Panc1 (cell line): ENCODE data around the gene STOML2. TPM values are rescaled to one million over a fixed set of nuclear protein-coding genes. Genes with fewer than 3 reads are reported as not detected.

Source experiments
- ATAC-seq: fragments of 200-7000 bp; cut with Tn5 transposase; 2 replicates; pipeline ENCODE4 v1.9.1; 2020; ENCODE audit warnings: mild to moderate bottlenecking, moderate library complexity
- BruUV-seq: library from RNA; stranded (reverse); fragments of 400-500 nt; replicated peaks from 2 replicates; lab custom pipeline; 2021; lab: Mats Ljungman, UMichigan
- CTCF ChIA-PET: fragments of 300-600 bp; sonication (Branson Sonifier 250); formaldehyde crosslinking; loops from one replicate; lab custom pipeline; 2022; ENCODE audit warnings: antibody characterized with exemption; lab: Charles Lee
- POLR2A ChIA-PET: fragments of 300-600 bp; sonication (Branson Sonifier 250); formaldehyde crosslinking; loops from one replicate; lab custom pipeline; 2022; ENCODE audit warnings: antibody characterized with exemption; lab: Charles Lee
- DNase-seq: peaks from one replicate; pipeline ENCODE4 v3.0.0-alpha.2; 2010; ENCODE audit warnings: low read depth, low spot score
- H3K27ac ChIP-seq: 2 replicates; pipeline ENCODE4 v1.5.1; 2011; ENCODE audit warnings: mild to moderate bottlenecking, low read length, inconsistent platforms
- H3K27me3 ChIP-seq: fragments of 200-500 bp; sonication (Bioruptor generic); 2 replicates; pipeline ENCODE4 v1.6.0; 2014; ENCODE audit warnings: low read length, inconsistent platforms; ENCODE audit not compliant: control insufficient read depth, insufficient read depth
- H3K36me3 ChIP-seq: fragments of 200-500 bp; sonication (Bioruptor generic); 2 replicates; pipeline ENCODE4 v1.5.1; 2014; ENCODE audit warnings: inconsistent platforms, mild to moderate bottlenecking, low read length, moderate library complexity; ENCODE audit not compliant: control insufficient read depth, insufficient read depth
- H3K4me1 ChIP-seq: 2 replicates; pipeline ENCODE4 v1.5.1; 2011; ENCODE audit warnings: inconsistent platforms, mild to moderate bottlenecking, low read length, moderate library complexity; ENCODE audit not compliant: control insufficient read depth, insufficient read depth
- H3K4me3 ChIP-seq, 2 experiments: 2 replicates each; pipeline ENCODE4 v1.5.1; 2011 to 2012; ENCODE audit warnings: low read depth in 2 of 2, low read length in 2 of 2, mild to moderate bottlenecking in 2 of 2, inconsistent platforms in 1 of 2, moderate library complexity in 1 of 2
- H3K9me3 ChIP-seq: fragments of 200-500 bp; sonication (Bioruptor generic); 2 replicates; pipeline ENCODE4 v1.5.1; 2014; ENCODE audit warnings: low read depth, mild to moderate bottlenecking, inconsistent platforms, low read length, moderate library complexity; ENCODE audit not compliant: control insufficient read depth, insufficient read depth
- CTCF ChIP-seq: fragments of 450-650 bp; IDR thresholded peaks from 2 replicates; pipeline ENCODE4 v1.5.1; 2017; ENCODE audit warnings: mild to moderate bottlenecking
- POLR2AphosphoS5 ChIP-seq: IDR thresholded peaks from 2 replicates; pipeline ENCODE4 v1.6.1; 2012; ENCODE audit warnings: mild to moderate bottlenecking, low read depth, low read length, moderate library complexity
- REST ChIP-seq, 2 experiments: IDR thresholded peaks; 2 replicates each; pipeline ENCODE4 v1.6.1; 2011 to 2012; ENCODE audit warnings: low read depth in 2 of 2, control low read depth in 1 of 2, low read length in 1 of 2, mild to moderate bottlenecking in 1 of 2, moderate library complexity in 1 of 2; ENCODE audit not compliant: insufficient read depth in 1 of 2
- SIN3A ChIP-seq: IDR thresholded peaks from 2 replicates; pipeline ENCODE4 v1.6.1; 2012; ENCODE audit warnings: low read depth, mild to moderate bottlenecking, low read length, moderate library complexity, borderline replicate concordance; ENCODE audit not compliant: insufficient read depth
- TCF7L2 ChIP-seq: IDR thresholded peaks from 2 replicates; pipeline ENCODE4 v1.6.1; 2011; ENCODE audit warnings: mild to moderate bottlenecking, low read depth, low read length, inconsistent platforms
- in situ Hi-C: cut with HindIII; loops from 2 replicates; pipeline ENCODE4 v1.10.0; 2016; ENCODE audit warnings: low sequenced_read_pairs, low pct_unique_long_range_greater_than_20kb
- intact Hi-C: fragments of 100-400 bp; cut with micrococcal nuclease; formaldehyde crosslinking; loops from one replicate; pipeline ENCODE4 v1.10.0; 2022; ENCODE audit not compliant: unreplicated experiment
- total RNA-seq: library from RNA; stranded (reverse); gene quantifications from one replicate; pipeline ENCODE4 v1.2.1, GENCODE V29; 2021; ENCODE audit not compliant: unreplicated experiment

STOML2 gene
- total RNA-seq, 1 experiment from 2014 or later, result 264 TPM

- CTCF ChIA-PET, result no interaction called here
- Histone ChIP-seq H3K27ac (no peak overlapping the region), H3K36me3 (no peaks in the 10 kb centered on the region), H3K4me1 (no peaks in the 10 kb centered on the region), H3K27me3 (no peaks in the 10 kb centered on the region), H3K9me3 (no peaks in the 10 kb centered on the region), H3K4me3 (no peak overlapping the region)
- BruUV-seq, result no TSS peak
- POLR2A ChIA-PET, result no interaction called here
- intact Hi-C loops (no loop called here), in situ Hi-C loops (no loop called here)
- no peak for TF ChIP-seq POLR2AphosphoS5
- ATAC-seq, result no peak
- DNase-seq, result no peak
Observed at GRCh38 chr9:35085078-35085477, 17.9 kb downstream of the STOML2 start.

- in situ Hi-C loops, result no loop called here
- DNase-seq (peak; percentile 73), ATAC-seq (peak; percentile 96)
- Histone ChIP-seq H3K9me3 (no peaks in the 10 kb centered on the region), H3K4me3 (peak within 1 kb of the TSS; percentile 86 to 87), H3K4me1 (peaks cover 7% of the 10 kb centered on the region), H3K27ac (peak within 1 kb of the TSS; percentile 90), H3K27me3 (no peaks in the 10 kb centered on the region), H3K36me3 (no peaks in the 10 kb centered on the region)
- intact Hi-C loops, result no loop called here
- CTCF ChIA-PET, result interaction anchor here (0.6 to 1.5 kb wide), 7 partner anchors 17 to 508 kb away, joined by 3 to 9 read pairs (median 4); no protein-coding TSS in a partner anchor
- POLR2A ChIA-PET, result interaction anchor here (0.5 to 1.6 kb wide), 8 partner anchors 8 to 653 kb away, joined by 3 to 11 read pairs (median 5); partner anchors contain the start of gene STOML2
- no TSS peak for BruUV-seq
- TF ChIP-seq POLR2AphosphoS5, result peak; percentile 60
- no peak for TF ChIP-seq CTCF
- peak; percentile 85 for TF ChIP-seq SIN3A
Observed at GRCh38 chr9:35079426-35080341, 23.2 kb downstream of the STOML2 start, which contains the start of gene FANCG. Gene FANCG (minus strand): TSS chr9:35079942. CDS start chr9:35079524, 418 bp downstream.

GRCh38 chr9:35079041-35079425 is 23.9 kb downstream of the STOML2 start:
- H3K4me1 ChIP-seq, result peaks cover 7% of the 10 kb centered on the region
- in situ Hi-C loops, result no loop called here
- no peaks in the 10 kb centered on the region for H3K9me3 ChIP-seq
- CTCF ChIA-PET, result interaction anchor here (1.1 to 1.5 kb wide), 2 partner anchors 18 to 28 kb away, joined by 4 read pairs; no protein-coding TSS in a partner anchor
- H3K27me3 ChIP-seq, result no peaks in the 10 kb centered on the region
- no peaks in the 10 kb centered on the region for H3K36me3 ChIP-seq
- POLR2A ChIA-PET, result interaction anchor here (1.0 kb wide), 1 partner anchor 24 kb away, joined by 3 read pairs; the partner anchor contains the start of gene STOML2
- TF ChIP-seq CTCF (no peak), POLR2AphosphoS5 (no peak), REST (IDR thresholded peaks at IDR 0.05; ENCODE audit: insufficient read depth in 1 of 2, low read depth in 2 of 2, low read length in 1 of 2) (no peak), TCF7L2 (no peak), SIN3A (no peak)
- BruUV-seq, result no TSS peak
- ATAC-seq, result no peak
- intact Hi-C loops, result no loop called here
- no peak for DNase-seq
- peak overlapping the region; percentile 86 to 87 for H3K4me3 ChIP-seq
- H3K27ac ChIP-seq, result peak overlapping the region; percentile 90
